Body of pancreas (tissue), 4 donors: Measurements from ENCODE around the gene ZNF407. TPM values are rescaled to one million over a fixed set of nuclear protein-coding genes. Genes with fewer than 3 reads are reported as not detected.

Experiments
- ATAC-seq: fragments of 150-250 bp; one replicate; pipeline ENCODE4 v1.9.1; 2016
- DNase-seq, 4 donors: peaks; one replicate each; pipeline ENCODE4 v3.0.0-alpha.2; 2019
- H3K27ac ChIP-seq, 4 donors: fragments of 200-600 bp; sonication (generic); 1 replicate in 3 of 4; 2 replicates in 1 of 4; pipeline versions ENCODE4 v1.5.1 to v1.6.1; 2016 to 2019; ENCODE audit warnings: mild to moderate bottlenecking in 1 of 4, mixed read lengths in 1 of 4, moderate library complexity in 1 of 4
- H3K27me3 ChIP-seq, 2 donors: fragments of 200-600 bp; sonication (generic); one replicate each; pipeline ENCODE4 v1.6.0; 2016; ENCODE audit warnings: mild to moderate bottlenecking in 1 of 2
- H3K36me3 ChIP-seq, 2 donors: fragments of 200-600 bp; sonication (generic); replicated peaks in 1 of 2; 2 replicates each; pipeline ENCODE4 v1.5.1; 2016; ENCODE audit warnings: low read depth in 2 of 2; ENCODE audit not compliant: insufficient read depth in 1 of 2
- H3K4me1 ChIP-seq: fragments of 200-600 bp; sonication (generic); one replicate; pipeline ENCODE4 v1.6.0; 2016
- H3K4me3 ChIP-seq, 2 donors: fragments of 200-600 bp; sonication (generic); 1 replicate in 1 of 2; 2 replicates in 1 of 2; pipeline ENCODE4 v1.5.1; 2016 to 2019
- H3K9me3 ChIP-seq, 3 donors: fragments of 200-600 bp; sonication (generic); 1 replicate in 2 of 3; 2 replicates in 1 of 3; pipeline ENCODE4 v1.5.1; 2016
- POLR2A ChIP-seq, 3 donors: fragments of 450-650 bp; IDR thresholded peaks; one replicate each; pipeline ENCODE4 v1.6.1; 2016; ENCODE audit warnings: antibody characterized with exemption in 3 of 3, mild to moderate bottlenecking in 2 of 3
- WGBS, 2 donors: methylation state at CpG; one replicate each; pipeline ENCODE4 v1.1.5; 2017; 5-methylcytosine and 5-hydroxymethylcytosine counted together
- intact Hi-C: fragments of 100-400 bp; cut with DNase I; formaldehyde crosslinking; loops from one replicate; pipeline ENCODE4 v1.15.1; 2023
- total RNA-seq, 2 donors: library from RNA; depleted of rRNA; stranded (reverse); fragments of >200 nt; gene quantifications; one replicate each; pipeline ENCODE4 v1.1.0, GENCODE V29; 2016
- TF ChIP-seq, protein P1 (sequence below), 7 experiments: fragments of 450-650 bp in 4 of 7; fragments of 200-600 bp in 3 of 7; sonication (generic) in 3 of 7; IDR thresholded peaks; one replicate each; pipeline ENCODE4 v1.5.1; 2016 to 2019; ENCODE audit warnings: antibody characterized with exemption in 7 of 7

The ZNF407 gene
- total RNA-seq, 2 donors from 2014 or later, result 14.3 to 19.1 TPM

DNA sequence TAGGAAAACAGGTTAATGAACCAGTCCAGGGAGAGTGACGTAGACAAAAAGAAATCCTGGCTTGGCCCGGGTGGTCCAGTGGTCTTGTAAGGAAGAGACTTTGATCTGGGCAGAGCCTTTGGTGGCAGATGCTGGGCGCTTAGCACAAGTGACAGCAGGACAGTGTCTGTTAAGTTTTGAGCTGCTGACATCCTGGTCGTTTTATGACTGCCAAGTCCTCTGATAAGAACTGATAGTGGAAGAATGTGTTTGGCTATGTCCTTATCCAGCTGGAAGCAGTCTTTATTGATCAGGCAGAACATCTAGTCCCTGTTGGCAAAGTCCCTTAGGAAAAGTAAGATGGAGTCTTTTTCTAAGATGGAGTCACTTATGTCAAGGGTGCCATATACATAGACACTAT is 27.4 kb upstream of the ZNF407 start:
- Histone ChIP-seq H3K36me3 (no peaks in the 10 kb centered on the region), H3K4me3 (no peak overlapping the region), H3K4me1 (no peaks in the 10 kb centered on the region), H3K27ac (no peak overlapping the region), H3K27me3 (no peaks in the 10 kb centered on the region), H3K9me3 (no peaks in the 10 kb centered on the region)
- intact Hi-C loops, result no loop called here
- 29 to 52% methylated on average over 4 of the region's 4 CpGs for WGBS, 2 donors
- ATAC-seq (no peak), DNase-seq (no peak)
- no peak for TF ChIP-seq POLR2A (IDR thresholded peaks at IDR 0.05)
- TF ChIP-seq, protein P1, sequence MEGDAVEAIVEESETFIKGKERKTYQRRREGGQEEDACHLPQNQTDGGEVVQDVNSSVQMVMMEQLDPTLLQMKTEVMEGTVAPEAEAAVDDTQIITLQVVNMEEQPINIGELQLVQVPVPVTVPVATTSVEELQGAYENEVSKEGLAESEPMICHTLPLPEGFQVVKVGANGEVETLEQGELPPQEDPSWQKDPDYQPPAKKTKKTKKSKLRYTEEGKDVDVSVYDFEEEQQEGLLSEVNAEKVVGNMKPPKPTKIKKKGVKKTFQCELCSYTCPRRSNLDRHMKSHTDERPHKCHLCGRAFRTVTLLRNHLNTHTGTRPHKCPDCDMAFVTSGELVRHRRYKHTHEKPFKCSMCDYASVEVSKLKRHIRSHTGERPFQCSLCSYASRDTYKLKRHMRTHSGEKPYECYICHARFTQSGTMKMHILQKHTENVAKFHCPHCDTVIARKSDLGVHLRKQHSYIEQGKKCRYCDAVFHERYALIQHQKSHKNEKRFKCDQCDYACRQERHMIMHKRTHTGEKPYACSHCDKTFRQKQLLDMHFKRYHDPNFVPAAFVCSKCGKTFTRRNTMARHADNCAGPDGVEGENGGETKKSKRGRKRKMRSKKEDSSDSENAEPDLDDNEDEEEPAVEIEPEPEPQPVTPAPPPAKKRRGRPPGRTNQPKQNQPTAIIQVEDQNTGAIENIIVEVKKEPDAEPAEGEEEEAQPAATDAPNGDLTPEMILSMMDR (IDR thresholded peaks at IDR 0.05), result no peak

DNA sequence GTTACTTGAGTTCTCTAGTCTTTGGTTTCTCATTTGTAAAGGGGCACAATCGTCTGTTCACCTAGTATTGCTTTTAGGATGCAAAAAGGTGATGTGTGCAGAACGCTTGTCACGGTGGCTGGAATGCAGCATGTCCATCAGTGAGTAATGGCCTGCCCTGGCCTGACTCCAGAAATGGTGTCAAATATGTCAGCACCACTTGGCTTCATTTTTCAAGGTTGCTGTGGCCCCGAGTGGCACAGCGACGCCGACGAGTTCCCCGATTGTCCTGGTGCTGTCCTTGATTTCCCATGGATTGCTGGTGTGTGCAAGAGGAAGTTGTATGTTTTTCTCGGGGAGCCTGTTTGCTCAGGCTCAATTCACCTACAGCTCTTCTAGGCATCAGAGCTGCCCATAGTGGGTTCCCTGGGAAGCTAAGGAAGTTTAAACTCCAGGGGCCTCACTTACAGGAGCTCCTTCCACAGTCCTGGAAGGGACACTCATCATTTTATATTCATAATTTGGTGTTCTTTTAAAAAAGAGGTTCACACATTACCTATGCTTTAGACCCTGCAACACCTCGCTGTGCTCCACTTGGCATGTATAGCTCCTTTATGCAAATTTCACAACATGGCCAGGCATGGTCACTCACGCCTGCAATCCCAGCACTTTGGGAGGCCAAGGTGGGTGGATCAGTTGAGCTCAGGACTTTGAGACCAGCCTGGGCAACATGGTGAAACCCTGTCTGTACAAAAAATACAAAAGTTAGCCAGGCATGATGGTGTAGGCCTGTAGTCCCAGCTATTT is 25.6 kb upstream of the ZNF407 start:
- Histone ChIP-seq H3K27ac (peak overlapping the region in 1 of 4 donors; percentile 57), H3K36me3 (no peaks in the 10 kb centered on the region), H3K4me1 (peaks cover 6% of the 10 kb centered on the region), H3K9me3 (no peaks in the 10 kb centered on the region), H3K4me3 (no peak overlapping the region), H3K27me3 (no peaks in the 10 kb centered on the region)
- ATAC-seq (peak; percentile 59), DNase-seq (peak; percentile 33 to 59 (median 52))
- 48 to 74% methylated on average over 9 to 12 of the region's 12 CpGs for WGBS, 2 donors
- TF ChIP-seq POLR2A (IDR thresholded peaks at IDR 0.05), result no peak
- TF ChIP-seq, protein P1 (IDR thresholded peaks at IDR 0.05), result no peak
- intact Hi-C loops, result no loop called here

DNA sequence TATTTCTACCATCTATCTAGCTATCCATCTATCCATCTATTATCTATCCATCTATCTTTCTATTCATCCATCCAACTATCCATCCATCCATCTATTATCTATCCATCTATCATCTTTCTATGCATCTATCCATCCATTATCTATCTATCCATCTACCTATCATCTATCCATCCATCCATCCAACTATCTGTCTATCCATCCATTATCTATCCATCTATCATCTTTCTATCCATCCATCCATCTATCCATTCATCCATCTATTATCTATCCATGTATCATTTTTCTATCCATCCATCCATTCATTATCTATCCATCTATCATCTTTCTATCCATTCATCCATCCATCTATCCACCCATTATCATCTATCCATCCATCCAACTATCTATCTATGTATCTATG is 24.6 kb upstream of the ZNF407 start:
- no peaks in the 10 kb centered on the region for H3K36me3 ChIP-seq
- H3K4me3 ChIP-seq, result no peak overlapping the region
- intact Hi-C loops, result no loop called here
- no peak for ATAC-seq
- DNase-seq, result no peak
- peaks cover 11% of the 10 kb centered on the region for H3K4me1 ChIP-seq
- TF ChIP-seq, protein P1 (IDR thresholded peaks at IDR 0.05), result no peak
- no peak for TF ChIP-seq POLR2A (IDR thresholded peaks at IDR 0.05)
- H3K27me3 ChIP-seq, result no peaks in the 10 kb centered on the region
- H3K27ac ChIP-seq, result no peak overlapping the region
- no peaks in the 10 kb centered on the region for H3K9me3 ChIP-seq

DNA sequence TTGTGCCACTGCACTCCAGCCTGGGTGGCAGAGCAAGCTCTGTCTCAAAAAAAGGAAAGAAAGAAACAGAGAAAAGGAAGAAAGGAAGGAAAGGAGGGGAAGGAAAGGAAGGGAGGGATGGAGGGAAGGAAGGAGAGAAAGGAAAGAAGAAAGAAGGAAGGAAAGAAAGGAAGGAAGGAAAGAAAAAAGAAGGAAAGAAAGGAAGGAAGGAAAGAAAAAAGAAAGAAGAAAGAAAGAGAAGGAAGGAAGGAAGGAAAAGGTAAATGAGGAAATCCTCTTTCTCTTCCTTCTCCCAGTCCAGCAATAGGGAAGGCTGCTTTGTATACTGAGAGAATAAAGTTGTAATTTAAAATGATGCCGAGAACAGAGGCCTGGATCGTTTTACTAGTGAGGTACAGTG is 22.8 kb upstream of the ZNF407 start:
- no peak for DNase-seq
- H3K4me1 ChIP-seq, result peaks cover 11% of the 10 kb centered on the region
- H3K36me3 ChIP-seq, result no peaks in the 10 kb centered on the region
- no peak overlapping the region for H3K27ac ChIP-seq
- ATAC-seq, result no peak
- 65 to 73% methylated on average over 2 of the region's 2 CpGs for WGBS, 2 donors
- H3K4me3 ChIP-seq, result no peak overlapping the region
- H3K27me3 ChIP-seq, result no peaks in the 10 kb centered on the region
- TF ChIP-seq, protein P1 (IDR thresholded peaks at IDR 0.05), result no peak
- TF ChIP-seq POLR2A (IDR thresholded peaks at IDR 0.05), result no peak
- no peaks in the 10 kb centered on the region for H3K9me3 ChIP-seq
- intact Hi-C loops, result no loop called here

DNA sequence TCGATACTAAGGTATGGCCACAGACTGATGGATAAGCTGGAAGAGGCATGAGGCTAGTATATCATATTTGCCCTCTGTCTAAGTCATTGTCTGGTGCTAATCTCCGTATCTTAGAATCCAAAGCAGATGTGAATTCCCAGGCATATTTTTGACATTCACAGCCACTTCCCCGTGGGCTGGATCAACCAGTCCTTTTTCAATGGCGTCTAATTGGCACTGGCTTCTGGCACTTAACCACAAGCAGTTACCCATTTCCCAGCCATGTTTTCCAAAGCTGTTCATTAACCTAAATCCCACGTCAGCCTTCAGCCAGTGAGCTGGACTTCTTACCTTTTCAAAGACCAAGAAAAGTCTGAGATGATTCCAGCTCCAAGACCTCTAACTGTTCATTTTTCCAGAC is 20.7 kb upstream of the ZNF407 start:
- H3K36me3 ChIP-seq, result no peaks in the 10 kb centered on the region
- DNase-seq (peak in 2 of 4 donors; percentile 19 to 32), ATAC-seq (peak; percentile 62)
- TF ChIP-seq POLR2A (IDR thresholded peaks at IDR 0.05), result no peak
- TF ChIP-seq, protein P1 (IDR thresholded peaks at IDR 0.05), result no peak
- H3K4me1 ChIP-seq, result peaks cover 11% of the 10 kb centered on the region
- intact Hi-C loops, result no loop called here
- peak overlapping the region in 2 of 4 donors; percentile 29 to 32 for H3K27ac ChIP-seq
- no peaks in the 10 kb centered on the region for H3K9me3 ChIP-seq
- whole genome bisulfite sequencing, 2 donors, result 21 to 31% methylated on average over 5 of the region's 5 CpGs
- no peak overlapping the region for H3K4me3 ChIP-seq
- H3K27me3 ChIP-seq, result no peaks in the 10 kb centered on the region
